Stimulated activated CD8-positive, alpha-beta memory T cell treated with anti-CD3 and anti-CD28 coated beads, Interleukin-4, amount 100 ng/mL, for 4 hours (primary cell): ENCODE results near the gene CACNA1I.
"Not testable (repeated sequence)": the region's sequence is repeated elsewhere in the genome, so short reads cannot be mapped to it uniquely, and the experiment has no call there.

Source experiments
- DNase-seq, 2 donors: peaks; one replicate each; pipeline ENCODE4 v3.0.0-alpha.2; 2020; ENCODE audit warnings: low read depth in 2 of 2, low spot score in 1 of 2

Gene CACNA1I

GRCh38 chr22:39731881-39732555 lies 161.5 kb downstream of the CACNA1I start:
- DNase-seq, result no peak

DNA sequence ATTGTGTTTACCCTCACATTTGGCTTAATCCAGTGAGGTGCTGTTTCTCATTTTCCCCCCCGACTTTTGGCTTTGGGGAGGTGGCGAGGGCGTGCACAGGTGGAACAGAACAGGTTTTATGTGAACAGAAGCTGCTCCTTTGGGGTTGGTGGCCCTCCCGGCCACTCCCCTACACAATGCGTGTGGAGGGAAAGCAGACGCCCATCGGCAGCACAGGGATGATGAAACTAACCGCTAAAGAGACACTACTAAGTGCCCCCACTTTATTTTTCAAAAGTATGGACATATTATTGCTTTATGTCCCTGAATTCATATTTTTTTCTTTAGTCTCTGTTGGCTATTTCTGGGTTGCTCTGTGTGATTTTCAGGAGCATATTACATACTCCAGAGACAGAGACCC lies 162.1 kb downstream of the CACNA1I start:
- no peak for DNase-seq

DNA sequence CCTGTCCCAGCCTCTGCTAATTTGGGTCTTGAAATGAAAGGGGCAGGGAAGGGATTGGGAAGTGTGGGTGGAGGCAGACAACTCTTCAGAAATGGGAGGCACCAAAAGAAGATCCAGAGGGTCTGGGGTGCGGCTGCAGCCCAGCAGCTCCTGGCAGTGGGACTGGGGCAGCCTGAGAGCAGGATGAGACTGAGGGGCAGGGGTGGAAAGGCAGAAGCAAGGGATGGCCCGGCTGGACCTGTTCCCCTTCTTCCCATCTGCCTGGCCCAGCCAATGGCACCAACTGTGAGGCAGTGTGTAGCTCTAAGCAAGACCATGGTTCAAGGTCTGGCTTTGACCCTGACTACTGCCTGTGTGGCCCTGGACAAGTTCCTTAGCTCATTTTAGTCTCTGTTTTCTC lies 162.6 kb downstream of the CACNA1I start:
- DNase-seq, result no peak

GRCh38 chr22:39734046-39734445 lies 163.5 kb downstream of the CACNA1I start:
- DNase-seq, result not testable (repeated sequence)

DNA sequence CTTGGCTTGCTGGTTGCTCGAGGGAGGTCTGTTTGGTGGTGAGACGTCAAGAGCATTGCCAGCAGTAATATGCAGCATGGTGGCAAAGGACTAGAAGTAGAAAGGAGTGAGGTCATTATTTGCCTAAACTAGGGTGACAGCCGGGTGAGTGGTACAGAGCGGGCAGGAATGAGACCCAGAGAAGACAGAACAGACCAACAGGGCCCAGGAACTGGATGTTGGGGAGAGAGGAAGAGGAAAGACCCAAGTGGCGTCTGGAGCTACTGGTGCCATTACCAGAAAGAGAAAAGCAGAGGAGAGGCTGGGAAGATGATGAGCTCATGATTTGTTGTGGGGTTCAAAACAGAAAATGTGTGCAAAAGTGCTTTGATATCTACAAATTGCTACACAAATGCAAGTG lies 164.3 kb downstream of the CACNA1I start:
- no peak for DNase-seq

DNA sequence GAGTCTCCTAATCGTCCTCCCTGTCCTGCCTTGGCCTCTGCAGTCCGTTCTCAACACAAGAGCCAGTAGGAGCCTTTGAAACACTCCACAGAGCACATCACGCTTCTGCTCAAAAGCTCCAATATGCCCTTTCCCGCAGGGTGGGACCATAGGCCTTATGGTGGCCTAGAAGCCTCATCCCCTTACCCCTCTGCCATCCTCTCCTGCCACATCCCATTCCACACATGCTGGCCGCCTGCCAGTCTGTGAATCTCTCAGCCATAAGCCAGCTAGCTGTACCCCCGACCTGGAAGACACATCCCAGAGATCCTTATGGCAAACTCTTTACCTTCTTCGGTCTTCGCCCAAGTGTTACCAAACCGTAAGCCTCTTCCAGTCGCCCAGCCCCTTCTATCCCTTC lies 165.2 kb downstream of the CACNA1I start:
- DNase-seq, result no peak

GRCh38 chr22:39738746-39739145 lies 168.2 kb downstream of the CACNA1I start:
- no peak for DNase-seq
